HepG2 (cell line): Measurements from ENCODE around the gene VCL. TPM values are rescaled to one million over a fixed set of nuclear protein-coding genes. Genes with fewer than 3 reads are reported as not detected.

Experiments used
- ATAC-seq: fragments of 200-7000 bp; cut with Tn5 transposase; 3 replicates; pipeline ENCODE4 v1.9.1; 2020; ENCODE audit warnings: mild to moderate bottlenecking, moderate library complexity
- BruUV-seq: library from RNA; stranded (reverse); fragments of 400-500 nt; replicated peaks from 2 replicates; lab custom pipeline; 2021; lab: Mats Ljungman, UMichigan
- CTCF ChIA-PET: fragments of 300-600 bp; formaldehyde crosslinking; extraction: SDS; loops from one replicate; lab custom pipeline; 2021; ENCODE audit warnings: low total read pairs, inconsistent platforms, low intra/inter-chr PET ratio; lab: Yijun Ruan, JAX
- POLR2A ChIA-PET: fragments of 350-600 bp; sonication (Branson Sonifier 250); formaldehyde crosslinking; loops from one replicate; lab custom pipeline; 2020; ENCODE audit warnings: antibody characterized with exemption, inconsistent platforms; lab: Yijun Ruan, JAX
- DNase-seq: peaks from one replicate; pipeline ENCODE4 v3.0.0-alpha.2; 2015; ENCODE audit warnings: low spot score
- FAIRE-seq: peaks from 3 replicates; lab custom pipeline; 2011; peaks lifted over from hg19 to GRCh38; lab: Jason Lieb, UNC
- H2AFZ ChIP-seq: one replicate; pipeline ENCODE4 v1.6.1; 2011; ENCODE audit warnings: low read length, inconsistent platforms
- H3K27ac ChIP-seq: fragments of 300-600 bp; 3 replicates; pipeline ENCODE4 v1.8.0; 2011; ENCODE audit warnings: mixed run types, mild to moderate bottlenecking, mixed read lengths, low read length, inconsistent platforms; ENCODE audit not compliant: insufficient read depth; ENCODE audit errors: extremely low read length
- H3K27me3 ChIP-seq, 2 experiments: fragments of 200-600 bp in 1 of 2; 2 replicates in 1 of 2; 3 replicates in 1 of 2; pipeline versions ENCODE4 v1.6.0 to v1.8.0; 2011; ENCODE audit warnings: low read length in 2 of 2, mild to moderate bottlenecking in 2 of 2, moderate library complexity in 2 of 2, inconsistent platforms in 1 of 2; ENCODE audit not compliant: insufficient read depth in 2 of 2, control insufficient read depth in 1 of 2
- H3K36me3 ChIP-seq, 2 experiments: fragments of 200-600 bp in 1 of 2; replicated peaks in 1 of 2; 2 replicates in 1 of 2; 3 replicates in 1 of 2; pipeline versions ENCODE4 v1.5.1 to v1.8.0; 2011; ENCODE audit warnings: low read length in 2 of 2, inconsistent platforms in 1 of 2; ENCODE audit not compliant: insufficient read depth in 2 of 2, control insufficient read depth in 1 of 2
- H3K4me1 ChIP-seq: 2 replicates; pipeline ENCODE4 v1.5.1; 2012; ENCODE audit warnings: low read length, inconsistent platforms; ENCODE audit not compliant: insufficient read depth
- H3K4me2 ChIP-seq: 2 replicates; pipeline ENCODE4 v1.6.0; 2011; ENCODE audit warnings: low read depth, low read length, inconsistent platforms
- H3K4me3 ChIP-seq, 3 experiments: fragments of 200-600 bp in 1 of 3; sonication (generic), shearing (Covaris generic) in 1 of 3; replicated peaks in 1 of 3; 2 replicates each; pipeline ENCODE4 v1.5.1; 2011 to 2016; ENCODE audit warnings: low read length in 3 of 3, inconsistent platforms in 2 of 3, low read depth in 2 of 3, mild to moderate bottlenecking in 2 of 3, control low read depth in 1 of 3, mixed read lengths in 1 of 3; ENCODE audit not compliant: insufficient read depth in 1 of 3
- H3K79me2 ChIP-seq: one replicate; pipeline ENCODE4 v1.6.1; 2011; ENCODE audit warnings: low read length, inconsistent platforms; ENCODE audit not compliant: insufficient read depth
- H3K9ac ChIP-seq: 2 replicates; pipeline ENCODE4 v1.6.0; 2011; ENCODE audit warnings: mild to moderate bottlenecking, low read depth, low read length, inconsistent platforms; ENCODE audit not compliant: insufficient read depth
- H3K9me3 ChIP-seq: 2 replicates; pipeline ENCODE4 v1.5.1; 2012; ENCODE audit warnings: mild to moderate bottlenecking, low read length
- H4K20me1 ChIP-seq: 2 replicates; pipeline ENCODE4 v1.6.0; 2011; ENCODE audit warnings: inconsistent platforms, mild to moderate bottlenecking, low read length, moderate library complexity; ENCODE audit not compliant: insufficient read depth
- ATF7-NPFF ChIP-seq: sonication (generic); formaldehyde crosslinking; IDR thresholded peaks from 2 replicates; pipeline ENCODE4 v1.8.1; 2023; ENCODE audit warnings: mild to moderate bottlenecking, low read depth, missing genetic modification reagents, moderate library complexity
- MAZ ChIP-seq, 2 experiments: sonication (generic) in 1 of 2; formaldehyde crosslinking in 1 of 2; IDR thresholded peaks; 2 replicates each; pipeline versions ENCODE4 v1.5.0 to v1.6.1; 2012 to 2020; ENCODE audit warnings: low read depth in 2 of 2, mild to moderate bottlenecking in 2 of 2, borderline replicate concordance in 1 of 2, improper control_type of control experiment in 1 of 2, low read length in 1 of 2, missing genetic modification reagents in 1 of 2, moderate library complexity in 1 of 2
- POGZ ChIP-seq: sonication (generic); formaldehyde crosslinking; IDR thresholded peaks from 2 replicates; pipeline ENCODE4 v1.4.0; 2020; ENCODE audit warnings: mild to moderate bottlenecking, missing genetic modification reagents
- PREB ChIP-seq: sonication (generic); formaldehyde crosslinking; IDR thresholded peaks from 2 replicates; pipeline ENCODE4 v1.4.0; 2020; ENCODE audit warnings: missing genetic modification reagents
- SAFB2 ChIP-seq: sonication (generic); formaldehyde crosslinking; IDR thresholded peaks from 2 replicates; pipeline ENCODE4 v1.5.1; 2020; ENCODE audit warnings: missing genetic modification reagents, low read depth, mild to moderate bottlenecking, borderline replicate concordance
- STAT6 ChIP-seq: sonication (generic); formaldehyde crosslinking; IDR thresholded peaks from 2 replicates; pipeline ENCODE4 v1.4.0; 2020; ENCODE audit warnings: missing genetic modification reagents, mild to moderate bottlenecking, borderline replicate concordance
- ZFP36 ChIP-seq: fragments of 150-350 bp; IDR thresholded peaks from 2 replicates; pipeline ENCODE4 v1.6.1; 2018; ENCODE audit warnings: borderline replicate concordance, low read length, low read depth; ENCODE audit not compliant: partially characterized antibody
- ZFP36L1 ChIP-seq: sonication (generic); formaldehyde crosslinking; IDR thresholded peaks from 2 replicates; pipeline ENCODE4 v1.8.0; 2022; ENCODE audit warnings: mild to moderate bottlenecking, missing genetic modification reagents, moderate library complexity
- ZKSCAN5 ChIP-seq: sonication (generic); formaldehyde crosslinking; IDR thresholded peaks from 2 replicates; pipeline ENCODE4 v1.5.1; 2020; ENCODE audit warnings: mild to moderate bottlenecking, missing genetic modification reagents
- ZZZ3 ChIP-seq: sonication (generic); formaldehyde crosslinking; IDR thresholded peaks from 2 replicates; pipeline ENCODE4 v1.4.0; 2020; ENCODE audit warnings: missing genetic modification reagents, mild to moderate bottlenecking, borderline replicate concordance
- WGBS: methylation state at CpG from one replicate; pipeline ENCODE4 v1.1.6; 2017; ENCODE audit warnings: low lambda C conversion rate; 5-methylcytosine and 5-hydroxymethylcytosine counted together
- in situ Hi-C: cut with HindIII; loops from 2 replicates; pipeline ENCODE4 v1.10.0; 2017; ENCODE audit warnings: low pct_unique_long_range_greater_than_20kb; ENCODE audit not compliant: extremely low pct_ligation_motif_present
- intact Hi-C: fragments of 100-400 bp; cut with micrococcal nuclease; formaldehyde crosslinking; loops from one replicate; pipeline ENCODE4 v1.10.0; 2022; ENCODE audit not compliant: unreplicated experiment
- polyA plus RNA-seq, 8 experiments: library from polyadenylated mRNA; depleted of rRNA in 3 of 8; stranded (reverse) in 7 of 8; unstranded in 1 of 8; fragments of >200 nt; fragmentation: Illumina TruSeq in 4 of 8; extraction: Trizol in 4 of 8; gene quantifications; 2 replicates each; pipeline versions ENCODE4 v1.2.1 to v1.2.3, GENCODE V29; 2011 to 2016; ENCODE audit warnings: low read depth in 4 of 8, missing spikeins in 1 of 8, mixed read lengths in 1 of 8; ENCODE audit not compliant: insufficient read depth in 1 of 8
- total RNA-seq, 5 experiments: library from RNA; depleted of rRNA; stranded (reverse); fragments of >200 nt; fragmentation: Illumina TruSeq; extraction: Trizol; gene quantifications; 2 replicates each; pipeline ENCODE4 v1.2.3, GENCODE V29; 2016; ENCODE audit warnings: low read depth in 1 of 5
- TF ChIP-seq, protein P1 (sequence below): sonication (generic); formaldehyde crosslinking; IDR thresholded peaks from 2 replicates; pipeline ENCODE4 v1.5.0; 2020; ENCODE audit warnings: missing genetic modification reagents
- TF ChIP-seq, protein P2 (sequence below), 2 experiments: sonication (generic) in 1 of 2; formaldehyde crosslinking in 1 of 2; IDR thresholded peaks; 2 replicates each; pipeline versions ENCODE4 v1.6.1 to v1.9.0; 2014 to 2022; ENCODE audit warnings: antibody characterized with exemption in 1 of 2, borderline replicate concordance in 1 of 2, inconsistent platforms in 1 of 2, low read depth in 1 of 2, missing genetic modification reagents in 1 of 2

VCL gene
- total and polyA plus RNA-seq, 2 of the 13 experiments (the other 11 are each of a cell fraction or from before 2014, with no cell fraction given) = 17.3 to 26.9 TPM

DNA sequence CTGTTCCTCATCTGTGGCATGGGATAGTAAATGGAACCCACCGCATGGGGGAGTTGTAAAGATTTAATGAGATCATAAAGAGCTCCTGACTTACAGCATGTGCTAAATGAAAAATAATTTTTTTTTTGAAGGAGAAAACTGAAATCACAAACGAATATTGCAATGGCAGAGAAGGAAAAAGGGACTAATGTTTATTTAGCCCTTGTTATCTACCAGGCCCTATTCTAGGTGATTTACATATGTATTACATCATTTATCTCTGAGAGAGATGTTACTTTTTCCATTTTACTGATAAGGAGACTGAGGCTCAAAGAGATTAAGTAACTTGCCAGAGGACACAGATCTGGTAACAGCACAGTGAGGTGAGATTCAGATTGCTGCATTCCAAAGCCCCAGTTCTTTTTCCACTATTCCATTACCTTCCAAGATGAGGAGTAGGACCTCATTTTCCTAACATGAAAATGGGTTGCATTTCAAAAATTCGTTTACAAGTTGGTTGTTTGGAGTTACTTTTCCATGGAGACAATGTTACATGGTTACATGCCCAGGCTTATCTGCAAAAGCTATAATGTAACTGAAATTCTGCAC, 28.6 kb downstream of the VCL start:
- FAIRE-seq (no peak), DNase-seq (no peak), ATAC-seq (no peak)
- Histone ChIP-seq H3K36me3 (no peaks in the 10 kb centered on the region; a peak in 1 of 5 replicates), H4K20me1 (no peaks in the 10 kb centered on the region), H3K9me3 (no peaks in the 10 kb centered on the region), H3K4me2 (no peak overlapping the region), H3K9ac (no peak overlapping the region), H3K79me2 (no peaks in the 10 kb centered on the region), H3K27ac (no peak overlapping the region), H3K27me3 (no peaks in the 10 kb centered on the region), H3K4me1 (no peaks in the 10 kb centered on the region), H3K4me3 (no peak overlapping the region), H2AFZ (no peak overlapping the region)
- no TSS peak for BruUV-seq
- WGBS = 66% methylated on average over 3 of the region's 3 CpGs
- ChIA-PET CTCF (no interaction called here), POLR2A (no interaction called here)
- intact Hi-C loops (no loop called here), in situ Hi-C loops (no loop called here)
- TF ChIP-seq ATF7-NPFF (CRISPR knock-in tag) (no peak), ZFP36 (no peak), POGZ (CRISPR knock-in tag) (no peak), ZZZ3 (CRISPR knock-in tag) (no peak), ZKSCAN5 (CRISPR knock-in tag) (no peak), MAZ (IDR thresholded peaks at IDR 0.05; ENCODE audit: borderline replicate concordance, low read depth, low read length) (no peak), MAZ (CRISPR knock-in tag; IDR thresholded peaks at IDR 0.05; ENCODE audit: low read depth) (no peak), ZFP36L1 (CRISPR knock-in tag) (no peak), SAFB2 (CRISPR knock-in tag) (no peak), STAT6 (CRISPR knock-in tag) (no peak), PREB (no peak)
- TF ChIP-seq, protein P1, sequence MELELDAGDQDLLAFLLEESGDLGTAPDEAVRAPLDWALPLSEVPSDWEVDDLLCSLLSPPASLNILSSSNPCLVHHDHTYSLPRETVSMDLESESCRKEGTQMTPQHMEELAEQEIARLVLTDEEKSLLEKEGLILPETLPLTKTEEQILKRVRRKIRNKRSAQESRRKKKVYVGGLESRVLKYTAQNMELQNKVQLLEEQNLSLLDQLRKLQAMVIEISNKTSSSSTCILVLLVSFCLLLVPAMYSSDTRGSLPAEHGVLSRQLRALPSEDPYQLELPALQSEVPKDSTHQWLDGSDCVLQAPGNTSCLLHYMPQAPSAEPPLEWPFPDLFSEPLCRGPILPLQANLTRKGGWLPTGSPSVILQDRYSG (CRISPR knock-in tag) = no peak
- TF ChIP-seq, protein P2, sequence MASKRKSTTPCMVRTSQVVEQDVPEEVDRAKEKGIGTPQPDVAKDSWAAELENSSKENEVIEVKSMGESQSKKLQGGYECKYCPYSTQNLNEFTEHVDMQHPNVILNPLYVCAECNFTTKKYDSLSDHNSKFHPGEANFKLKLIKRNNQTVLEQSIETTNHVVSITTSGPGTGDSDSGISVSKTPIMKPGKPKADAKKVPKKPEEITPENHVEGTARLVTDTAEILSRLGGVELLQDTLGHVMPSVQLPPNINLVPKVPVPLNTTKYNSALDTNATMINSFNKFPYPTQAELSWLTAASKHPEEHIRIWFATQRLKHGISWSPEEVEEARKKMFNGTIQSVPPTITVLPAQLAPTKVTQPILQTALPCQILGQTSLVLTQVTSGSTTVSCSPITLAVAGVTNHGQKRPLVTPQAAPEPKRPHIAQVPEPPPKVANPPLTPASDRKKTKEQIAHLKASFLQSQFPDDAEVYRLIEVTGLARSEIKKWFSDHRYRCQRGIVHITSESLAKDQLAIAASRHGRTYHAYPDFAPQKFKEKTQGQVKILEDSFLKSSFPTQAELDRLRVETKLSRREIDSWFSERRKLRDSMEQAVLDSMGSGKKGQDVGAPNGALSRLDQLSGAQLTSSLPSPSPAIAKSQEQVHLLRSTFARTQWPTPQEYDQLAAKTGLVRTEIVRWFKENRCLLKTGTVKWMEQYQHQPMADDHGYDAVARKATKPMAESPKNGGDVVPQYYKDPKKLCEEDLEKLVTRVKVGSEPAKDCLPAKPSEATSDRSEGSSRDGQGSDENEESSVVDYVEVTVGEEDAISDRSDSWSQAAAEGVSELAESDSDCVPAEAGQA (IDR thresholded peaks at IDR 0.05; ENCODE audit: low read depth) = no peak
- TF ChIP-seq, protein P2 (CRISPR knock-in tag; IDR thresholded peaks at IDR 0.05; ENCODE audit: borderline replicate concordance) = no peak
